ENCODE measurements around the gene CYP39A1. TPM values are rescaled to one million over a fixed set of nuclear protein-coding genes. Genes with fewer than 3 reads are reported as not detected.

CYP39A1 gene
- total and polyA plus RNA-seq, 2 donors (not counting 1 experiment from before 2014, with no cell fraction given), result not detected

GRCh38 chr6:46645265-46645664 lies 7.4 kb downstream of the CYP39A1 start:
- H3K79me2 ChIP-seq (ENCODE audit: control insufficient read depth, insufficient read depth, low read length), result no peaks in the 10 kb centered on the region
- Mint-ChIP-seq H3K27me3 (peaks cover 15% of the 10 kb centered on the region), H3K4me1 (no peaks in the 10 kb centered on the region), H3K4me3 (no peak overlapping the region), H3K27ac (no peak overlapping the region), H3K9me3 (ENCODE audit: insufficient read depth) (peaks cover 2% of the 10 kb centered on the region)
- H3K27ac ChIP-seq (ENCODE audit: low read length in 2 of 2), result no peak overlapping the region
- CTCF ChIA-PET, result no interaction called here
- no peaks in the 10 kb centered on the region for H3K36me3 ChIP-seq (replicated peaks in 1 of 2; ENCODE audit: control extremely low read depth in 1 of 2, control insufficient read depth in 1 of 2, extremely low read depth in 1 of 2, insufficient read depth in 2 of 2, low read length in 1 of 2)
- ATAC-seq (ENCODE audit: low read depth) (no peak), DNase-seq (no peak)
- H3K27me3 ChIP-seq (replicated peaks in 1 of 4; ENCODE audit: control extremely low read depth in 1 of 4, control insufficient read depth in 3 of 4, insufficient read depth in 4 of 4, low read length in 3 of 4), result peaks cover 0 to 6% (median 0%) of the 10 kb centered on the region in 4 experiments
- POLR2A ChIA-PET, result no interaction called here
- no peak overlapping the region for H3K4me2 ChIP-seq (replicated peaks; ENCODE audit: low read depth, low read length, poor library complexity, severe bottlenecking)
- no peak overlapping the region for H3K9ac ChIP-seq (ENCODE audit: low read length)
- H3K4me1 ChIP-seq (ENCODE audit: control insufficient read depth in 2 of 2, insufficient read depth in 2 of 2, low read length in 2 of 2), result no peaks in the 10 kb centered on the region
- no peak overlapping the region for H2AFZ ChIP-seq (ENCODE audit: insufficient read depth, low read depth, low read length, poor library complexity, severe bottlenecking)
- no peak overlapping the region for H3K4me3 ChIP-seq (ENCODE audit: control extremely low read depth in 1 of 5, extremely low read depth in 1 of 5, insufficient read depth in 1 of 5, low read depth in 2 of 5, low read length in 4 of 5)
- intact Hi-C loops (cut with micrococcal nuclease), result no loop called here
- no peaks in the 10 kb centered on the region for H3K9me3 ChIP-seq (ENCODE audit: control extremely low read depth in 1 of 3, control insufficient read depth in 2 of 3, insufficient read depth in 1 of 3, low read length in 2 of 3)
- TF ChIP-seq EZH2 (IDR thresholded peaks at IDR 0.05; ENCODE audit: borderline replicate concordance, insufficient read depth, low read depth, low read length, poor library complexity, severe bottlenecking) (no peak), CTCF (IDR thresholded peaks at IDR 0.05) (no peak)
- WGBS (ENCODE audit: insufficient coverage), result no CpG with 5 or more reads among the region's 1 CpG
- no peaks in the 10 kb centered on the region for H4K20me1 ChIP-seq (ENCODE audit: control insufficient read depth, insufficient read depth, low read length, poor library complexity, severe bottlenecking)

- Histone ChIP-seq H3K4me3 (ENCODE audit: control extremely low read depth in 1 of 5, extremely low read depth in 1 of 5, insufficient read depth in 1 of 5, low read depth in 2 of 5, low read length in 4 of 5) (no peak overlapping the region), H3K27me3 (replicated peaks in 1 of 4; ENCODE audit: control extremely low read depth in 1 of 4, control insufficient read depth in 3 of 4, insufficient read depth in 4 of 4, low read length in 3 of 4) (peaks cover 0 to 6% (median 2%) of the 10 kb centered on the region in 4 experiments), H4K20me1 (ENCODE audit: control insufficient read depth, insufficient read depth, low read length, poor library complexity, severe bottlenecking) (no peaks in the 10 kb centered on the region), H3K36me3 (replicated peaks in 1 of 2; ENCODE audit: control extremely low read depth in 1 of 2, control insufficient read depth in 1 of 2, extremely low read depth in 1 of 2, insufficient read depth in 2 of 2, low read length in 1 of 2) (no peaks in the 10 kb centered on the region), H2AFZ (ENCODE audit: insufficient read depth, low read depth, low read length, poor library complexity, severe bottlenecking) (no peak overlapping the region), H3K79me2 (ENCODE audit: control insufficient read depth, insufficient read depth, low read length) (no peaks in the 10 kb centered on the region), H3K9me3 (ENCODE audit: control extremely low read depth in 1 of 3, control insufficient read depth in 2 of 3, insufficient read depth in 1 of 3, low read length in 2 of 3) (no peaks in the 10 kb centered on the region), H3K4me1 (ENCODE audit: control insufficient read depth in 2 of 2, insufficient read depth in 2 of 2, low read length in 2 of 2) (no peaks in the 10 kb centered on the region), H3K9ac (ENCODE audit: low read length) (no peak overlapping the region), H3K4me2 (replicated peaks; ENCODE audit: low read depth, low read length, poor library complexity, severe bottlenecking) (no peak overlapping the region), H3K27ac (ENCODE audit: low read length in 2 of 2) (no peak overlapping the region)
- ChIA-PET CTCF (no interaction called here), POLR2A (no interaction called here)
- no peak overlapping the region for H3K4me3 Mint-ChIP-seq
- ATAC-seq (ENCODE audit: low read depth), result no peak
- intact Hi-C loops (cut with micrococcal nuclease), result no loop called here
- no peak for DNase-seq
- H3K27me3 Mint-ChIP-seq, result peaks cover 18% of the 10 kb centered on the region
- WGBS (ENCODE audit: insufficient coverage), result 89% methylated on average over 2 of the region's 4 CpGs
- H3K27ac Mint-ChIP-seq, result no peak overlapping the region
- H3K9me3 Mint-ChIP-seq (ENCODE audit: insufficient read depth), result peaks cover 2% of the 10 kb centered on the region
- TF ChIP-seq CTCF (IDR thresholded peaks at IDR 0.05), result no peak
- H3K4me1 Mint-ChIP-seq, result no peaks in the 10 kb centered on the region
These were observed 9.5 kb downstream of the CYP39A1 start for GRCh38 chr6:46642928-46643751.
